Aorta (tissue), 5 donors: ENCODE measurements around the gene OBSCN. TPM values are rescaled to one million over a fixed set of nuclear protein-coding genes. Genes with fewer than 3 reads are reported as not detected.
A peak's percentile ranks its signal among the peaks of the same experiment; 100 is the strongest.

Experiments
- ATAC-seq: fragments of 200-7000 bp; cut with Tn5 transposase; one replicate; pipeline ENCODE4 v1.9.1; 2022; ENCODE audit warnings: moderate library complexity; ENCODE audit not compliant: low FRiP score
- DNase-seq, 2 donors: peaks; one replicate each; pipeline ENCODE4 v3.0.0-alpha.2; 2020
- H3K27ac ChIP-seq, 2 donors: one replicate each; pipeline ENCODE4 v1.5.1; 2013; ENCODE audit warnings: low read length in 2 of 2, mild to moderate bottlenecking in 2 of 2, moderate library complexity in 2 of 2, control low read depth in 1 of 2, inconsistent platforms in 1 of 2, low read depth in 1 of 2
- H3K27me3 ChIP-seq, 2 donors: one replicate each; pipeline ENCODE4 v1.6.1; 2013; ENCODE audit warnings: control low read depth in 1 of 2, low read length in 1 of 2, mild to moderate bottlenecking in 1 of 2, moderate library complexity in 1 of 2; ENCODE audit not compliant: insufficient read depth in 2 of 2, control insufficient read depth in 1 of 2
- H3K36me3 ChIP-seq, 2 donors: one replicate each; pipeline ENCODE4 v1.6.1; 2013; ENCODE audit warnings: control low read depth in 1 of 2, low read length in 1 of 2, mild to moderate bottlenecking in 1 of 2; ENCODE audit not compliant: insufficient read depth in 2 of 2, control insufficient read depth in 1 of 2
- H3K4me1 ChIP-seq, 2 donors: one replicate each; pipeline ENCODE4 v1.6.1; 2013; ENCODE audit warnings: low read length in 2 of 2, control low read depth in 1 of 2, mild to moderate bottlenecking in 1 of 2, moderate library complexity in 1 of 2; ENCODE audit not compliant: insufficient read depth in 2 of 2, control insufficient read depth in 1 of 2
- H3K4me3 ChIP-seq, 2 donors: one replicate each; pipeline ENCODE4 v1.5.1; 2013; ENCODE audit warnings: low read length in 2 of 2, control low read depth in 1 of 2, mild to moderate bottlenecking in 1 of 2
- H3K9me3 ChIP-seq: one replicate; pipeline ENCODE4 v1.6.1; 2013; ENCODE audit warnings: mild to moderate bottlenecking, low read length; ENCODE audit not compliant: control insufficient read depth
- WGBS, 2 donors: extraction: QIAGEN DNeasy Blood & Tissue Kit; methylation state at CpG; one replicate each; pipeline ENCODE4 v1.1.7; 2013; 5-methylcytosine and 5-hydroxymethylcytosine counted together
- intact Hi-C, 2 donors: fragments of 100-400 bp; cut with DNase I; formaldehyde crosslinking; loops; one replicate each; pipeline versions ENCODE4 v1.14.2 to v1.15.0; 2022
- polyA plus RNA-seq, 2 donors: library from polyadenylated mRNA; stranded (reverse); fragments of 200-250 nt; gene quantifications; one replicate each; pipeline ENCODE4 v1.2.3, GENCODE V29; 2013
- total RNA-seq, 2 donors: library from RNA; stranded (reverse); fragmentation: NEBNext Ultra II Directional; extraction: Animal tissue kit (Norgen Biotek cat#: 25700); gene quantifications; one replicate each; pipeline ENCODE4 v1.2.1, GENCODE V29; 2021
- donor health status: healthy with polysubstance abuse.
- donor health status: Bipolar disorder and iron deficiency.
- donor health status: DM: no; HTN: no; CAD: no.
- donor health status: DM: no; HTN: no; CAD: no.
- donor health status: DM: yes; HTN: yes; CAD: no.

OBSCN gene
- total and polyA plus RNA-seq, 4 donors: 2.0 to 19.3 (median 6.4) TPM

DNA sequence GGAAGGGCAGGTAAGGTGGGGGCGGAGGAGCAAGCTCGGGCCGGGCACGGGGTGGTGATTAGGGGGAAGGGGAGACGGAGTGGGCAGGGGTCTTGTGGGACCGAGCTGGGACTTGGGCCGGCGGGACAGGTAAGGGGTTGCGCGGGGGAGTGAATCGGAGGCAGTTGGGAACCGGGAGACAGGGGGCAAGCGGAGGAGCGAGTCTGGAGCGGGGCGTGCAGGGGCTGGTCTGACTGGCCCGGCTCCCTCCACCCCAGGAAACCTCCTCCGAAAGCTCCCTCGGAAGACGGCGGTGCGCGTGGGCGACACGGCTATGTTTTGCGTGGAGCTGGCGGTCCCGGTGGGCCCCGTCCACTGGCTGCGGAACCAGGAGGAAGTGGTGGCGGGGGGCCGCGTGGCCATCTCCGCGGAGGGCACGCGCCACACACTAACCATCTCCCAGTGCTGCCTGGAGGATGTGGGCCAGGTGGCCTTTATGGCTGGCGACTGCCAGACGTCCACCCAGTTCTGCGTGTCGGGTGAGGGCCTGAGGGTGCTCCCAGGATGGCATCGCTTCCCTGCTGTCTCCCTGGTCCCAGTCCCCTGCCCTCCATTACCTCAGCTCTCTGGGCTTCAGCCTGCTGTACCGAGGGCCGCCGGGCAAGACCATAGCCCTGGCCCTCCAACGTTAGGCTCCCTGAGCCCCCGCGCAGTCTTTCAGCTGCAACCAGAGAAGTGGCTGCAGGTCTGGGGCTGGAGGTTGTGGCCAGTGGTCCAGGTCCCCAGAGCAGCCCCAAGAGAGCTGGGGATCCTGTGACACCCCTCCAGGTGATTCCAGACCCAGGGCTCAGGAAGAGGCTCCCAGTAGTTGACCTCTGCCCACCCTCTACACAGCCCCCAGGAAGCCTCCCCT, 6.3 kb downstream of the OBSCN start:
- no peak for ATAC-seq
- intact Hi-C loops: loop anchor here in 1 of 2 donors (5.0 kb wide), 1 partner anchor 82 kb away; no protein-coding TSS in a partner anchor
- H3K27ac ChIP-seq: no peak overlapping the region

DNA sequence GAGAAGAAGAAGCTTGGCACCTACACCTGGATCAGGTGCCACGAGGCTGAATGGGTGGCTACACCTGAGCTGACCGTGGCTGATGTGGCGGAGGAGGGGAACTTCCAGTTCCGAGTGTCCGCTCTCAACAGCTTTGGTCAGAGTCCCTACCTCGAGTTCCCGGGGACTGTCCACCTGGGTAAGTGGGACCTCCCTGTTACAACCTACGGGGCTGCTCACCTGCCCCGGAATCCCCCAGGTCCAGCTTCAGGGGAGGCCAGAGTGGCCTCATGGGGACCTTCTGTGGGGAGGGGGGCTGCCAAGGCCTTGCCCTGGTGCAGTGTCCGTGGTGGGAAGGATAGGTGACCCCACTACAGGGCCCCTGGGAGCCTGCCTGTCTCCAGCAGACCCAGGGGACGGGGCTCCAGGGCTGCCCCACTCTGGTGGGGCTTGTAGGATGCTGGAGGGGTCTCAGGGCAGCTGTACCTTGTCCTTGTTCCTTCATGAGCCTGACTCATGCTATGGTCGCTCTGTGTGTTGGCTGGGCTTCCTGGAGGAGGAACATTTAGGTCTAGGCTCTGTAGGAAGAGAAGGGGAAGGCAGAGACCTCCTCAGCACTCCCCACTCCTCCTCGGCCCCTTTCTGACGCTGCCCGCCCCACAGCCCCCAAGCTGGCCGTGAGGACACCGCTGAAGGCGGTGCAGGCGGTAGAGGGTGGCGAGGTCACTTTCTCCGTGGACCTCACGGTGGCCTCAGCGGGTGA, 7.2 kb downstream of the OBSCN start:
- no peaks in the 10 kb centered on the region for H3K27me3 ChIP-seq
- no peaks in the 10 kb centered on the region for H3K4me1 ChIP-seq
- intact Hi-C loops: loop anchor here in 1 of 2 donors (5.0 kb wide), 1 partner anchor 83 kb away; no protein-coding TSS in a partner anchor
- DNase-seq: peak in 1 of 2 donors; percentile 62
- H3K27ac ChIP-seq: no peak overlapping the region
- ATAC-seq: no peak
- 93 to 95% methylated on average over 23 of the region's 23 CpGs for WGBS, 2 donors
- H3K9me3 ChIP-seq: no peaks in the 10 kb centered on the region
- H3K36me3 ChIP-seq: no peaks in the 10 kb centered on the region
- H3K4me3 ChIP-seq: no peak overlapping the region

More for the DNA sequence above, 6.3 kb downstream of the OBSCN start:
- H3K27me3 ChIP-seq: no peaks in the 10 kb centered on the region
- DNase-seq: peak in 1 of 2 donors; percentile 77
- H3K36me3 ChIP-seq: no peaks in the 10 kb centered on the region
- no peaks in the 10 kb centered on the region for H3K4me1 ChIP-seq
- H3K4me3 ChIP-seq: peak overlapping the region in 1 of 2 donors; percentile 12
- 41% methylated on average over 26 to 48 of the region's 48 CpGs for WGBS, 2 donors
- H3K9me3 ChIP-seq: no peaks in the 10 kb centered on the region

DNA sequence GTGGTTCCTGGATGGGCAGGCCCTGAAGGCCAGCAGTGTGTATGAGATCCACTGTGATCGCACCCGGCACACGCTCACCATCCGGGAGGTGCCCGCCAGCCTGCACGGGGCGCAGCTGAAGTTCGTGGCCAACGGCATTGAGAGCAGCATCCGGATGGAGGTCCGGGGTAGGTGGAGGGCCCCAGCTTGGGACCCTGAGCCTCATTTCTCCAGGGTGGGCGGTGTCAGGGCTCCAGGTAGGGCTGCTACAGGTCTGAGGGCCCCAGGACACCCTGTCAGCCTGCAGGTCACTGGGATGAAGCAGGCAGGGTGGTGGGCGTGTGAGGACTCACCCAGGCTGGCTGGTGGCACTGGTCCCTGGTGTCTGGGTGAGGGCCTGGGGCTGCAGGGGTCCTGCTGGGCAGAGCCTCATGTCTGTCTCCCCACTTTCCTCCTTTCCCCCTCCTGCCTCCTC, 7.8 kb downstream of the OBSCN start:
- no peaks in the 10 kb centered on the region for H3K4me1 ChIP-seq
- no peak for ATAC-seq
- peak in 1 of 2 donors; percentile 62 for DNase-seq
- intact Hi-C loops: no loop called here
- 92 to 97% methylated on average over 12 to 13 of the region's 13 CpGs for WGBS, 2 donors
- no peaks in the 10 kb centered on the region for H3K9me3 ChIP-seq
- no peak overlapping the region for H3K4me3 ChIP-seq
- no peak overlapping the region for H3K27ac ChIP-seq
- no peaks in the 10 kb centered on the region for H3K27me3 ChIP-seq
- no peaks in the 10 kb centered on the region for H3K36me3 ChIP-seq

DNA sequence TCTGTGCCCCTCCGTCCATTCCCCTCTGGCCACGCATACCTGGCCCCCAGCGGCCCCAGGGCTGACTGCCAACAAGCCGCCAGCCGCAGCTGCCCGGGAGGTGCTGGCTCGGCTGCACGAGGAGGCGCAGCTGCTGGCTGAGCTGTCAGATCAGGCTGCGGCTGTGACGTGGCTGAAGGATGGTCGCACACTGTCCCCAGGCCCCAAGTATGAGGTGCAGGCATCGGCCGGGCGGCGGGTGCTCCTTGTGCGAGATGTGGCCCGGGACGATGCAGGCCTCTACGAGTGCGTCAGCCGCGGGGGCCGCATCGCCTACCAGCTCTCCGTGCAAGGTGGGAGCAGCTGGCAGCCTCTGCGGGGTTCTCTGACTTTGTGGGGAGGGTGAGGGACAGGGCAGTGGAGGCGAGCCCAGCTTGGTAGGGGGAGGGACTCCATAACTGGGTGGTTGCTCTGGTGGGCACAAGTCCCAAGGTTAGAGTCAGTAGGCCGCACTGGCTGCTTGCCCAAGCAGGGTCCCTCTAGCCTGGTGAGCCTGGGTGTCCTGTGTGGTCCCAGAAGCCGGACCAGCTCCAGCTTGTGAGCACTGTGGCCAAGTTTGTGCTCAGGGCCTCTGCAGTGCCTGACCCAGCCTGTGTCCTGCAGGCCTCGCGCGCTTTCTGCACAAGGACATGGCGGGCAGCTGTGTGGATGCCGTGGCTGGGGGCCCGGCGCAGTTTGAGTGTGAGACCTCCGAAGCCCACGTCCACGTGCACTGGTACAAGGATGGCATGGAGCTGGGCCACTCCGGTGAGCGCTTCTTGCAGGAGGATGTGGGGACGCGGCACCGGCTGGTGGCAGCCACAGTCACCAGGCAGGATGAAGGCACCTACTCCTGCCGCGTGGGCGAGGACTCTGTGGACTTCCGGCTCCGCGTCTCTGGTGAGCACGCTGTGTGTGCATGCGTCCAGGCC, 8.8 kb downstream of the OBSCN start:
- H3K27ac ChIP-seq: no peak overlapping the region
- no peaks in the 10 kb centered on the region for H3K36me3 ChIP-seq
- no peaks in the 10 kb centered on the region for H3K27me3 ChIP-seq
- no peak overlapping the region for H3K4me3 ChIP-seq
- no peaks in the 10 kb centered on the region for H3K4me1 ChIP-seq
- ATAC-seq: no peak
- DNase-seq: peak in 1 of 2 donors; percentile 70
- intact Hi-C loops: no loop called here
- WGBS, 2 donors: 91 to 93% methylated on average over 52 to 53 of the region's 53 CpGs
- no peaks in the 10 kb centered on the region for H3K9me3 ChIP-seq

DNA sequence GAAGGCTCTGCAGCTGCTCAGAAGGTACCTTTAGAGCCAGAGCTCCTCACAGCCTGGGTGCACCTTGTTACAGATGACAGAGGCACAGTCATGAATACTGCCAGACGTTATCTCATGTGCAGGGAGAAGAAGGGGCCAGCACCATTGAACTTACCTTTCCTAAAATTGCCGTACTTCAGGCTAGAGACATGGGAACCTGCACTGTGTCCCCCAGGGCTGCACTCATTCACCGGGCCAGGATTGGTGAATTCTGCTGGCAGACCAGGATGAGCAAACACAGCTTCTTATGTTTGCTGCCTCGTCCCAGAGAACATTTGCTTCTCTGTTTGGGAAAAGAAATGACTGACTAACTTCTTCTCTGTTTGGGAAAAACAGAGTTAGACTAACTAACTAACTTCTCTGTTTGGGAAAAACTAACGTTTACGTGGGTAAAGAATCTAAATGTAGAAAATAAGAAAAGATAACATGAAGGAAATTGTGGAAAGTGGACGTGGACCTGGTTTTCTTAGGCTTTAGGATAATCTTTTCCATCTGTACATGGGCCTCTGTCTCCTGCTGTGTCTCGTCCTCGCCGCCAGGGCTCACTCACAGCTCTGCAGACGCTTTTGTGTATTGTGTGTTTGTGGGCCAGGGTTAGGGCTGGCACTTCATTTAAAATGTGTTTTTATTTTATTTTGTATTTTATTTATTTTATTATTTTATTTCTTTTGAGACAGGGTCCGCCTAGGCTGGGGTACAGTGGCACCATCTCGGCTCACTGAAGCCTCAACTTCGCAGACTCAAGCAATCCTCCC, 9.9 kb downstream of the OBSCN start:
- no peaks in the 10 kb centered on the region for H3K27me3 ChIP-seq
- no peaks in the 10 kb centered on the region for H3K36me3 ChIP-seq
- no peaks in the 10 kb centered on the region for H3K9me3 ChIP-seq
- ATAC-seq (no peak), DNase-seq (no peak)
- WGBS, 2 donors: 81% methylated on average over 14 of the region's 14 CpGs
- H3K4me3 ChIP-seq: no peak overlapping the region
- intact Hi-C loops: no loop called here
- H3K4me1 ChIP-seq: no peaks in the 10 kb centered on the region
- H3K27ac ChIP-seq: no peak overlapping the region

DNA sequence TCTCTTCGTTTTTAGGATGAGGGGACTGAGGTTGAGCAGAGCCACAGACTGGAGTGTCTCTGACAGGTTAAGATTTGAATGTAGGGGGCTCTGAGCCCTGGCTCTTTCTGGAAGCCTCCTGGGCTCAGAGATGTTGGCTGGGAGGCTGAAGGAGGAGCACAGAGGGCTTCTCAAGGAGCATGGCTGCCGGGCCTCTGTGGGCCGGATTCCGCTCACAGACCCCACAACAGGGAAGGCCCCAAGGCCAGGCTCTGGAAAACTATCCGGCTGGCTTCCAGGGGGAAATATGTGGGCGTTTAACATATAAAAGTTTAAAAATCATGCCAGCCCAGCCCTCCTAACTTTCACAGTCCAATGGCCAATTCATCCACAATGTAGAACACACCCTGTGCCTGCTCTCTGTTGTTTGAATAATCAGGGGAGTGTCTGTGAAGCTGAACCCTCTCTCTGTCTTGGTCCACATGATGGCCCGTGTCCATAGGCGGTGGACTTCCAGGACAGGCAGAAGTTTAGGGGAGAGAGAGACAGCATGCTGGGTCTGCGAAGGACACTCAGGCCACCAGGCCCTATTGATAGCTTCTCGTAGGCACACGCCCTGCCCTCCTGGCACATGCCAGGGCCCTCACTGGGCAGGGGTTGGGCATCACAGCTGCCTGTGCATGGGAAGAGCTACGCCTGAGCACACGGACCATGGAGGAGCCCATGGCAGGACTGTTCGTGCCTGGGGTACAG, 10.8 kb downstream of the OBSCN start:
- Histone ChIP-seq H3K27ac (no peak overlapping the region), H3K36me3 (no peaks in the 10 kb centered on the region), H3K4me1 (no peaks in the 10 kb centered on the region), H3K27me3 (no peaks in the 10 kb centered on the region), H3K4me3 (no peak overlapping the region), H3K9me3 (peaks cover under 1% of the 10 kb centered on the region)
- intact Hi-C loops: no loop called here
- DNase-seq: peak in 1 of 2 donors; percentile 64
- no peak for ATAC-seq
- 87 to 89% methylated on average over 14 of the region's 14 CpGs for WGBS, 2 donors

DNA sequence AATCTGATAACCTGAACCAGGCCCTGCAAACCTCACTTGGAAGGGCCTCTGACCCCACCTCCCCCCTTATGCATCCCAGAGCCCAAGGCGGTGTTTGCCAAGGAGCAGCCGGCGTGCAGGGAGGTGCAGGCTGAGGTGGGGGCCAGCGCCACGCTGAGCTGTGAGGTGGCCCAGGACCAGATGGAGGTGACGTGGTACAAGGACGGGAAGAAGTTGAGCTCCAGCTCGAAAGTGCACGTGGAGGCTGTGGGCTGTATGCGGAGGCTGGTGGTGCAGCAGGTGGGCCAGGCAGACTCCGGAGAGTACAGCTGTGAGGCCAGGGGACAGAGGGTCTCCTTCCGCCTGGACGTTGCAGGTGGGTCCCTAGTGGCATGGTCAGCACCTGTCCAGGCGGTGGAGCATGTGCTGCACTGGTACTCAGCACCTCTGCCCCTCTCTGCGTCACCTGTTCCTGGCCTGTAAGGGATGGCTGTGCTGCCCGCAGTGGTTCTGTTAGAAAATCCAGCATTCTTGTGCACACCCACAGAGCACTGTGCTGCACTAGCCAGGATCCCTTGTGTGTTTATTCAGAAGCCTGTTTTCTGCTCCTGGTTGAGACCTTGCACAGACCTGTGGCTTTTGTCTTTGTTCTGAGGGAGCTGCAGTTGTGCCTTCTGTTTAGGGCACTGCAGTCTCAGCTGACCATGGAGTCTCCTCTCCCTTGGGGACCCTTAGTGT, 11.6 kb downstream of the OBSCN start:
- H3K36me3 ChIP-seq: no peaks in the 10 kb centered on the region
- intact Hi-C loops: no loop called here
- ATAC-seq: no peak

More for the DNA sequence above, 11.6 kb downstream of the OBSCN start:
- Histone ChIP-seq H3K4me1 (no peaks in the 10 kb centered on the region), H3K27ac (no peak overlapping the region), H3K9me3 (peaks cover 4% of the 10 kb centered on the region), H3K4me3 (no peak overlapping the region), H3K27me3 (no peaks in the 10 kb centered on the region)
- DNase-seq: peak in 1 of 2 donors; percentile 57
- WGBS, 2 donors: 93 to 96% methylated on average over 16 of the region's 16 CpGs
